HG03558 (cell line): ENCODE data around the gene CFAP61.

Experiments
- ATAC-seq: cut with Tn5 transposase; IDR thresholded peaks from one replicate; pipeline ENCODE4 v1.9.1; 2021; ENCODE audit warnings: moderate number of reproducible peaks; ENCODE audit not compliant: unreplicated experiment; ENCODE audit errors: extremely low read depth

CFAP61 gene

DNA sequence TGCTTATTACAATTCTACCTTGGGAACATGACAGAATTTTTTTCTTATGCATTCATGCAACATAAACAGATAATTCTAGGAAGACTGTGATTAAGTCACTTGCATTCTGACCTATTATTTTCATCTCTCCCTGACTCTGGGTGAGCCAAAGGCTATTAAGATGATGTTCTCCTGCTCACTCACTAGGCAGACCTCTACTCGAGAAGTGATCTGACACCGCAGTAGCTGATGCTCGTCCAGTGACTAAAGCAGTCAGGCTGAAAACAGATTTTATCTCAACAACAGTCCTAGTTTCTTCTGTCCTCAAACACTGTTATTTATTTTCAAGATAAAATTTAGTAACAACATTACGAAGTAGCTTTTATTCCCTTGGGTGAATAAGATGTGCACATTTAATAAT lies 17.8 kb upstream of the CFAP61 start:
- ATAC-seq, result no peak

GRCh38 chr20:20036756-20037155 lies 15.6 kb upstream of the CFAP61 start:
- ATAC-seq, result no peak

DNA sequence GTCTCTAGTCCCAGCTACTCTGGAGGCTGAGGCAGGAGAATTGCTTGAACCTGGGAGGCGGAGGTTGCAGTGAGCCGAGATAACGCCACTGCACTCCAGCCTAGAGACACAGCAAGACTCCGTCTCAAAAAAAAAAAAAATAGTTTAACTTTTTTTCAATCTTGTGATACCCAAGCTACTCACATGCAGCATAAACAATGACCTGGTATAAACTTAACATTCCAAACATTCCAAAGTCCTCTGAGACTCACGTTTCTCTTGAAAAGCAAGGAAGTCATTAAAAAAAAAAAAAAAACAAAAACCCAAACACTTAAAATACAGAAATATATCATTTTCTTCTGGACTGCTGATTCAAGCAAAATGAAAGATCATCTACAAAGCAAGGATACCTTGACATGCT lies 14.4 kb upstream of the CFAP61 start:
- ATAC-seq, result no peak

- ATAC-seq, result no peak
Measured at GRCh38 chr20:20038586-20038985, 13.7 kb upstream of the CFAP61 start.

GRCh38 chr20:20039752-20040387 lies 12.5 kb upstream of the CFAP61 start:
- no peak for ATAC-seq

GRCh38 chr20:20051767-20052073 lies 612 bp upstream of the CFAP61 start:
- ATAC-seq, result no peak

DNA sequence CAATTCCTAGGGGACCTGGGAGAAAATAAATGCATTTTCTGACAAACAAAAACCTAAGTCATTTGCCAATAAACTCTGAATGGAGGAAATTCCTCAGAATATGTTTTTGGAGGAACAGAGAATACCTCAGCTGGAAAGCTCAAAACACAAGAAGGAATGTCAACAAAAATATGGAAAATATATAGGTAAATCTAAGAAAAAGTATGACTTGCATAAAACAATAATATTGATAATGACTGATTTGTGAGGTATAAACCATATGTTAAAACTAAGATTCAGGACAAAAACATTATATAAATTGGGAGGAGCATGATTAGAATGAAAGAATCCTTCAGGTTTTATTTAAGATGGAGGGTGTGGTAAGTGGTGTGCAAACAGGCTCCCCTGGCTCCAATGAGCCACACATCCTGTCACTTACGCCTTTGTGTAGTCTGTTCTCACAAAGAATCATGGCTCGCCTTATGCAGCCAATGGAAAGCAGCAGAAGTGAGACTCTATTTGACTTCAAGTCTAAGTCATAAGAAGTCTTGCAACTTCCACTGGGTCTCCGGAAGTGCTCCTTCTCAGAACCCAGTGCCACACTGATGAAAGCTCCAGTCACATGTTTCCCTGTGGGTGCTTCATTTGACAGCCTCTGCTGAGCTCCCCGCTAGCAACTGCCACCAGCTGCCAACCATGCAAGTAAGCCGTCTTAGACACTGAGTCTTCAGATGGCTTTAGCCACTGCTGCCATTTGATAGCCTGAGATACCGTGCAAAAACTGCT lies 8.1 kb downstream of the CFAP61 start:
- ATAC-seq, result no peak

GRCh38 chr20:20063941-20064702 lies 11.8 kb downstream of the CFAP61 start:
- no peak for ATAC-seq

DNA sequence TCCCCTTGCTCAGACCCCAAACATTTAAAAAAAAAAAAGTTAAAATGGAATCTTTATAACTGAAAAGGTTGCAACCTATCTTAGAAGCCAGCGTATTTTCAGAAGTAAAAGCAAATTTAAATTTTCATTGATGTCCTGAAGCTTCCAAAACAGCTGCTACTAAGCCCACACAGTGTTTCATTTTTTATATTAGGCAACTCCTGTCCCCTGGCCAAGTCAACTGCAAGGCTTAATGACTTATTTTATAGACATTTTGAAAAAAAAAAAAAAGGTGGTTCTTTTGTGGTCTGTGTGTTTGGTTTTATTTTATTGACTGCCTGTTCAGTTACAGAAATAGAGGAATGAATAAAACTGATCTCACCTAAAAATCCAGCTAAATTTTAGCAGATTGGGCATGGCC lies 13.0 kb downstream of the CFAP61 start:
- no peak for ATAC-seq

DNA sequence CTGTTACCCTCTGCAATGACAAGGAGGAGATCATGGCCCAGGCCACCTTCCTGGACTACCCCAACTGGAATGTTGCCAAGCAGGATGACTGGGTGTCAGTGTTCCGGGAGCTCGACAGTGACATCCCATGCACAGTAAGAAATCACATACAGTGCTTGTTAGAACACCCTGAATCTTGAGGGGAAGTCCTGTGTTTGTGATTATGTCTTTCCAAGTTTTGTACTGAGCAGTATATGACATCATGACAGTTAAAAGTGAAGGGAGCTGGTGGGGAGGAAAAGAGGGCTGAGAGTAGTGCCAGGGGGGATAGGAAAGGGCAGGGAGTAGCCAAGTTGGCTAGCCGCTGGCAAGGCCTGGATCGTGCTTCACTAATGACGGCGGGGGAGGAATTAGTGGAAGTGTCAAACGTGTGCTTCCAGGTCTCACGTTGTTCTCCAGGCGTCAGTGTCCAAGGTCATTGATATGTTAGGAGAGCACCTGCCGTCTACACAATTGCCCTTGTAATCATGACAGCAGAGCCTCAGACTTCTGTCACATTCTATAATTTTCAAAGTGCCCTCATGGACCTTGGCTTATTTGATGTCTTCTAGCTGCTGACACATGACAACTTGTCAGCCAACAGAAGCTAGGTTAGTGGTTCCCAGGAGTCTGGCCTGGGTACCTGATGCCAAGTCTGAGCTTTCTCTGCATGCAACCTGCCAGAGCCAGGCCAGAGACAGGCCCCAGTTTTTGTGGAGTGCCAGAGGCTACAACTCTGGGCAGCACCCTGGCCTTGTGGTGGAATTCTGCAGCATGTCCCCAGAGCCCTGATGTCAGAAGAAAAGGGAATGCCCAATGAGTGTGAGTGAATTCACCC lies 18.8 kb downstream of the CFAP61 start:
- no peak for ATAC-seq

DNA sequence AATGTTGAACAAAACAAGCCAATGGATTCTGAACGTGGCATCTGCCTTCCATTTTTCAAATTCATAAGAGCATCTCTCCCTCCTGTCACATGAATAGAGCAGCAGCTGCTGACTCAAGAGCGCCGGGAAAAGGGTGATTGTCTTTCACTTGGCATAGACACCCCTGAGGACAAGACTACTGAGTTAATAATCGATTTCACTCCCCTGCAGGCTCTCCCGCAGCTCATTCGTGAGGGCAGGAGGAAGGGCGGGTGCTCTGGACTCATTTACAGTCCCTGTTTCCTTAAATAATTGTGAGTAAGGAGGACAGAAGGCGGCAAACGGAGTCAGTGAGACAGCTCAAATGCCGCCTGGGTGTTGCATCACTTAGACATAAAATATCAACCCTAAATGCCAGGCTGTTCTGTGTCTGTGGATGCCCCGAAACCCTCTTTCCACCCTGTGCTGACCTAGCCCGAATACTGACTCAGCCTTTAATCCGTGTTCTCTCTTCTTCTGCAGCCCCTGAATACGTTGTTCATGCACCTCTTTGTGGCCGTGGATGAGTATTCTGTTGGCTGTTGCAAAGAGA lies 21.6 kb downstream of the CFAP61 start:
- no peak for ATAC-seq

DNA sequence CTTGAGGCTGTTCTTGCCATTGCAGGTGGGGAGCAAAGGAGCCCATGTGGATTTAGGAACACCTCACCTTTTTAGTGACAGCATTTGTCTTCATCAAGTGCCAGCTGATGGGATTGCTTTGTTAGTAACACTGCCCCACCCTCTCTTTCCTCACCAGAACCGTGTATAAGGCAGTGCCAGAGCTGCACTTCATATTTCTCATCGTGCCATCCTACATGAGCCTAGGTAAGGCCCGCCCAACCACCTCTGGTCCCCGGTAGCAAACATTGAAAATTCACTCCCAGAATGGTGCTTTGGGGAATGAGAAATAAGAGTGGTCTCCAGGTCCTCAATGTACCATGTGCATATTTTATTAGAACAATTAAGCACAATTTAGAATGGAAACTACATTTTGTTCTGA lies 22.7 kb downstream of the CFAP61 start:
- no peak for ATAC-seq

GRCh38 chr20:20076297-20077065 lies 24.1 kb downstream of the CFAP61 start:
- no peak for ATAC-seq

DNA sequence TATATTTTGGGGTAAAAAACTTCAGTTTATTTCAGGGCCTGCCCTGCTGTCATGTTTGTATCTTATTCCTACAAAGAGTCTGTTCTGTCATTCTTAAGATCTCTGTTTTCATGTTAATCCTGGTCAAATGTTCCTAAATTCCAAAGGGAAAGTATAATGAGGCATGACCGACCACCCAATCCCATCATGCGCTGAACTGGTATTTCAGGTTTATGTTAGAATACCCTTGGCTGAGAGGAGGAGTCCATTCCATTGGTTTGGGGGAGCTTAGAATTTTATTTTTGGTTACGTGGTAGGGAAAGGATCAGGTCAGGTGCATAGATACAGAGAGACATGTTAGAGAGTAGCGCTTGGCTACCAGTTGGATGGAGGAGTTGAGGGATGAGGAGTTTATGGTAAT lies 25.7 kb downstream of the CFAP61 start:
- no peak for ATAC-seq

GRCh38 chr20:20079102-20079784 lies 26.9 kb downstream of the CFAP61 start:
- ATAC-seq, result no peak

DNA sequence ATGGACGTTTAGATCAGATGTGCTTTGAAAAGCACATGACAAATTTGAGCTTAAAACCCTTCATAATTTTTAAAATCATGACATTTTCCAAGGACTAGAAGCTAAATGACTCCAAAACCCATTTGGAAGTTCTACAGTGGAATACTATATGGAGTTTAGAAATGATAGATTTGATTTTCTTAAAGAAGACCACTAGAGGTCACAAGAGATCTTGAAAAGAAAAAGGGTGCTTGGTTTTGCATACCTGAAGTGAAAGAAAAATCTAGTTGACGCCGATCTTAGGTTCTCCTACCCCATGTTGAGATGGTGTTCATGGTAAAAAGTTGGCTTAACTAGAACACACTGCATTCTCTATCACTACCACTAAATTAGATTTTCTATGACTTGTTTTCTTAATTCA lies 31.5 kb downstream of the CFAP61 start:
- ATAC-seq, result no peak

- ATAC-seq, result no peak
Measured at GRCh38 chr20:20084296-20084752, 32.0 kb downstream of the CFAP61 start.

- no peak for ATAC-seq
Measured at GRCh38 chr20:20085071-20085470, 32.7 kb downstream of the CFAP61 start.

GRCh38 chr20:20085812-20086211 lies 33.5 kb downstream of the CFAP61 start:
- ATAC-seq, result no peak
